H9 (cell line): ENCODE results near the gene TLR10. TPM values are rescaled to one million over a fixed set of nuclear protein-coding genes. Genes with fewer than 3 reads are reported as not detected.

Experiments used
- DNase-seq: peaks from one replicate; pipeline ENCODE4 v3.0.0-alpha.2; 2017
- H2AFZ ChIP-seq: one replicate; pipeline ENCODE4 v1.6.1; 2013; ENCODE audit warnings: mild to moderate bottlenecking, low read length, control low read depth, moderate library complexity
- H2AK5ac ChIP-seq: 2 replicates; pipeline ENCODE4 v1.6.1; 2013; ENCODE audit warnings: low read length, control low read depth, mixed read lengths; ENCODE audit not compliant: insufficient read length
- H2BK120ac ChIP-seq: one replicate; pipeline ENCODE4 v1.6.1; 2013; ENCODE audit warnings: low read depth, mild to moderate bottlenecking, low read length, control low read depth, inconsistent platforms; ENCODE audit not compliant: poor library complexity, severe bottlenecking
- H2BK12ac ChIP-seq: 2 replicates; pipeline ENCODE4 v1.6.1; 2013; ENCODE audit warnings: low read length, control low read depth, mixed read lengths, low read depth; ENCODE audit not compliant: insufficient read length
- H2BK15ac ChIP-seq: 2 replicates; pipeline ENCODE4 v1.6.1; 2013; ENCODE audit warnings: low read depth, low read length, control low read depth
- H2BK20ac ChIP-seq: one replicate; pipeline ENCODE4 v1.6.1; 2013; ENCODE audit warnings: low read depth, mild to moderate bottlenecking, low read length, control low read depth, inconsistent platforms; ENCODE audit not compliant: poor library complexity, severe bottlenecking
- H2BK5ac ChIP-seq: 2 replicates; pipeline ENCODE4 v1.6.1; 2013; ENCODE audit warnings: low read length, control low read depth, mixed read lengths; ENCODE audit not compliant: insufficient read length
- H3K14ac ChIP-seq: 2 replicates; pipeline ENCODE4 v1.6.1; 2013; ENCODE audit warnings: low read length, control low read depth; ENCODE audit not compliant: insufficient read depth
- H3K18ac ChIP-seq: 2 replicates; pipeline ENCODE4 v1.6.1; 2013; ENCODE audit warnings: low read depth, mild to moderate bottlenecking, mixed read lengths, low read length, control low read depth; ENCODE audit not compliant: insufficient read length
- H3K23ac ChIP-seq: 2 replicates; pipeline ENCODE4 v1.6.1; 2013; ENCODE audit warnings: low read length, control low read depth, mixed read lengths, low read depth; ENCODE audit not compliant: insufficient read length
- H3K23me2 ChIP-seq: 2 replicates; pipeline ENCODE4 v1.6.1; 2013; ENCODE audit warnings: low read depth, mild to moderate bottlenecking, mixed read lengths, low read length, control low read depth; ENCODE audit not compliant: insufficient read length, poor library complexity, severe bottlenecking
- H3K27ac ChIP-seq: 2 replicates; pipeline ENCODE4 v1.5.1; 2013; ENCODE audit warnings: low read length, control low read depth, mixed read lengths, low read depth; ENCODE audit not compliant: insufficient read length
- H3K27me3 ChIP-seq: 2 replicates; pipeline ENCODE4 v1.6.1; 2013; ENCODE audit warnings: low read length, control low read depth, inconsistent platforms; ENCODE audit not compliant: insufficient read depth
- H3K4ac ChIP-seq: 2 replicates; pipeline ENCODE4 v1.6.1; 2013; ENCODE audit warnings: low read depth, mild to moderate bottlenecking, control low read depth, inconsistent platforms, low read length, moderate library complexity
- H3K4me1 ChIP-seq: 2 replicates; pipeline ENCODE4 v1.6.1; 2013; ENCODE audit warnings: low read length, control low read depth, inconsistent platforms; ENCODE audit not compliant: insufficient read depth
- H3K4me2 ChIP-seq: 2 replicates; pipeline ENCODE4 v1.6.1; 2013; ENCODE audit warnings: low read length, control low read depth, mixed read lengths; ENCODE audit not compliant: insufficient read length, insufficient read depth
- H3K56ac ChIP-seq: 2 replicates; pipeline ENCODE4 v1.6.1; 2013; ENCODE audit warnings: low read depth, mild to moderate bottlenecking, mixed read lengths, low read length, control low read depth; ENCODE audit not compliant: insufficient read length
- H3K79me1 ChIP-seq: 2 replicates; pipeline ENCODE4 v1.6.1; 2013; ENCODE audit warnings: low read depth, mild to moderate bottlenecking, moderate library complexity, low read length, control low read depth, inconsistent platforms; ENCODE audit not compliant: insufficient read depth, poor library complexity, severe bottlenecking
- H3K79me2 ChIP-seq: 2 replicates; pipeline ENCODE4 v1.6.1; 2013; ENCODE audit warnings: low read length, control low read depth, inconsistent platforms; ENCODE audit not compliant: insufficient read depth
- H3K9ac ChIP-seq: 2 replicates; pipeline ENCODE4 v1.6.1; 2013; ENCODE audit warnings: low read length, control low read depth, mixed read lengths; ENCODE audit not compliant: insufficient read length; ENCODE audit errors: extremely low read depth
- H3K9me3 ChIP-seq: one replicate; pipeline ENCODE4 v1.6.1; 2013; ENCODE audit warnings: low read depth, low read length, inconsistent platforms; ENCODE audit not compliant: control insufficient read depth
- H3T11ph ChIP-seq: one replicate; pipeline ENCODE4 v1.6.1; 2013; ENCODE audit warnings: mild to moderate bottlenecking, low read length, control low read depth, inconsistent platforms
- H4K20me1 ChIP-seq: one replicate; pipeline ENCODE4 v1.6.1; 2013; ENCODE audit not compliant: control insufficient read depth, insufficient read length, insufficient read depth
- H4K5ac ChIP-seq: 2 replicates; pipeline ENCODE4 v1.6.1; 2013; ENCODE audit warnings: low read depth, mild to moderate bottlenecking, mixed read lengths, low read length, control low read depth; ENCODE audit not compliant: insufficient read length
- H4K8ac ChIP-seq: replicated peaks from 2 replicates; pipeline ENCODE4 v1.6.1; 2013; ENCODE audit warnings: low read length, control low read depth, mixed read lengths, low read depth; ENCODE audit not compliant: insufficient read length
- H4K91ac ChIP-seq: 2 replicates; pipeline ENCODE4 v1.6.1; 2013; ENCODE audit warnings: low read depth, mild to moderate bottlenecking, moderate library complexity, mixed read lengths, low read length, control low read depth; ENCODE audit not compliant: insufficient read length
- H3K27ac Mint-ChIP-seq, 3 experiments: 2 replicates in 2 of 3; 3 replicates in 1 of 3; pipeline ENCODE4 v1.8.0; 2020 to 2021; ENCODE audit warnings: mixed read lengths in 3 of 3, mild to moderate bottlenecking in 1 of 3, moderate library complexity in 1 of 3
- H3K27me3 Mint-ChIP-seq: 2 replicates; pipeline ENCODE4 v1.8.0; 2021; ENCODE audit warnings: low read depth, mild to moderate bottlenecking, moderate library complexity, mixed read lengths
- H3K36me3 Mint-ChIP-seq, 3 experiments: 2 replicates in 2 of 3; 3 replicates in 1 of 3; pipeline ENCODE4 v1.8.0; 2020 to 2021; ENCODE audit warnings: low read depth in 3 of 3, mixed read lengths in 3 of 3; ENCODE audit not compliant: insufficient read depth in 1 of 3
- H3K4me1 Mint-ChIP-seq, 2 experiments: 2 replicates each; pipeline ENCODE4 v1.8.0; 2020; ENCODE audit warnings: mixed read lengths in 2 of 2
- H3K4me3 Mint-ChIP-seq, 2 experiments: 2 replicates in 1 of 2; 3 replicates in 1 of 2; pipeline ENCODE4 v1.8.0; 2020 to 2021; ENCODE audit warnings: mild to moderate bottlenecking in 2 of 2, mixed read lengths in 2 of 2, moderate library complexity in 1 of 2
- H3K9me3 Mint-ChIP-seq, 2 experiments: 2 replicates in 1 of 2; 3 replicates in 1 of 2; pipeline ENCODE4 v1.8.0; 2020; ENCODE audit warnings: mild to moderate bottlenecking in 2 of 2, mixed read lengths in 2 of 2, moderate library complexity in 1 of 2
- CTCF ChIP-seq: fragments of 200-600 bp; sonication (generic); conservative IDR thresholded peaks from 3 replicates; pipeline ENCODE4 v1.8.0; 2021; ENCODE audit warnings: antibody characterized with exemption, mild to moderate bottlenecking
- WGBS: extraction: QIAGEN DNeasy Blood & Tissue Kit; methylation state at CpG from one replicate; pipeline ENCODE4 v1.1.7; 2013; ENCODE audit warnings: missing lambda C conversion rate, low lambda C conversion rate, mixed read lengths; ENCODE audit not compliant: insufficient read length; ENCODE audit errors: extremely low coverage; 5-methylcytosine and 5-hydroxymethylcytosine counted together
- total RNA-seq: library from RNA; stranded (reverse); gene quantifications from 2 replicates; pipeline ENCODE4 v1.2.1, GENCODE V29; 2021

The TLR10 gene
- total RNA-seq, 1 experiment from 2014 or later: not detected

- Histone ChIP-seq H4K91ac (no peak overlapping the region), H3K18ac (no peak overlapping the region), H3K79me1 (no peaks in the 10 kb centered on the region), H3K14ac (no peak overlapping the region), H3T11ph (no peak overlapping the region), H2BK15ac (no peak overlapping the region), H3K27me3 (no peaks in the 10 kb centered on the region), H3K79me2 (no peaks in the 10 kb centered on the region), H2AFZ (no peak overlapping the region), H3K4ac (no peak overlapping the region), H3K23me2 (no peaks in the 10 kb centered on the region), H2BK12ac (no peak overlapping the region), H3K56ac (no peak overlapping the region), H4K5ac (no peak overlapping the region), H3K4me2 (no peak overlapping the region), H2BK120ac (no peak overlapping the region), H3K9me3 (no peaks in the 10 kb centered on the region), H4K20me1 (no peaks in the 10 kb centered on the region), H3K4me1 (no peaks in the 10 kb centered on the region), H3K9ac (no peak overlapping the region), H2BK5ac (no peak overlapping the region), H3K23ac (no peak overlapping the region), H4K8ac (no peak overlapping the region), H2BK20ac (no peak overlapping the region), H3K27ac (no peak overlapping the region), H2AK5ac (no peak overlapping the region)
- no CpG with 5 or more reads among the region's 2 CpGs for WGBS
- Mint-ChIP-seq H3K4me3 (no peak overlapping the region), H3K36me3 (no peaks in the 10 kb centered on the region), H3K27me3 (no peaks in the 10 kb centered on the region; the same call in 1 of the 2 replicates), H3K9me3 (0 out of 5 replicates have a peak, but pooled peaks cover 0 to 1% of the 10 kb centered on the region in 2 experiments), H3K4me1 (no peaks in the 10 kb centered on the region), H3K27ac (no peak overlapping the region)
- TF ChIP-seq CTCF: no peak
- DNase-seq: no peak
These were observed 11.3 kb upstream of the TLR10 start for GRCh38 chr4:38794051-38794450.
